Prostate gland (tissue), 2 donors: Measurements from ENCODE around the gene ANO8.

ENCODE experiments used
- CTCF ChIP-seq, 4 experiments: fragments of 200-600 bp in 2 of 4; fragments of 450-650 bp in 2 of 4; sonication (generic) in 2 of 4; IDR thresholded peaks; 1 replicate in 3 of 4; 2 replicates in 1 of 4; pipeline ENCODE4 v1.5.1; 2016 to 2019; ENCODE audit warnings: antibody characterized with exemption in 4 of 4, mild to moderate bottlenecking in 2 of 4, moderate library complexity in 2 of 4
- POLR2A ChIP-seq: fragments of 450-650 bp; IDR thresholded peaks from one replicate; pipeline ENCODE4 v1.6.1; 2016; ENCODE audit warnings: antibody characterized with exemption, mild to moderate bottlenecking

- TF ChIP-seq CTCF (IDR thresholded peaks at IDR 0.05), result peak; percentile 28 to 77 (median 55)
- peak; percentile 18 for TF ChIP-seq POLR2A
Measured at GRCh38 chr19:17327654-17328516, 6.8 kb downstream of the ANO8 start.
